ENCODE results near the gene TMEM35A.

GRCh38 chrX:101117701-101118100 lies 39.0 kb downstream of the TMEM35A start:
- TF ChIP-seq CTCF (IDR thresholded peaks at IDR 0.05), result no peak
- TF ChIP-seq POLR2A (IDR thresholded peaks at IDR 0.05), result no peak

All from uterus (tissue), 2 donors.